Mucosa of stomach (tissue), 1 donor: Measurements from ENCODE around the gene CCM2.
A peak's percentile ranks its signal among the peaks of the same experiment; 100 is the strongest.

Source experiments
- H3K27me3 ChIP-seq: one replicate; pipeline ENCODE4 v1.7.0; 2013; ENCODE audit warnings: mild to moderate bottlenecking, low read length; ENCODE audit not compliant: control insufficient read depth, insufficient read depth
- H3K36me3 ChIP-seq: one replicate; pipeline ENCODE4 v1.7.0; 2013; ENCODE audit warnings: low read length; ENCODE audit not compliant: control insufficient read depth, insufficient read depth
- H3K4me1 ChIP-seq: one replicate; pipeline ENCODE4 v1.7.0; 2013; ENCODE audit warnings: mild to moderate bottlenecking, low read length; ENCODE audit not compliant: control insufficient read depth, insufficient read depth
- H3K4me3 ChIP-seq: one replicate; pipeline ENCODE4 v1.7.0; 2013; ENCODE audit warnings: low read length
- H3K9ac ChIP-seq: one replicate; pipeline ENCODE4 v1.7.0; 2013; ENCODE audit warnings: mild to moderate bottlenecking, low read length, moderate library complexity
- H3K9me3 ChIP-seq: one replicate; pipeline ENCODE4 v1.7.0; 2013; ENCODE audit warnings: mild to moderate bottlenecking, low read length, moderate library complexity; ENCODE audit not compliant: control insufficient read depth
- donor health status: Pancreatic carcinoma.

Gene CCM2

DNA sequence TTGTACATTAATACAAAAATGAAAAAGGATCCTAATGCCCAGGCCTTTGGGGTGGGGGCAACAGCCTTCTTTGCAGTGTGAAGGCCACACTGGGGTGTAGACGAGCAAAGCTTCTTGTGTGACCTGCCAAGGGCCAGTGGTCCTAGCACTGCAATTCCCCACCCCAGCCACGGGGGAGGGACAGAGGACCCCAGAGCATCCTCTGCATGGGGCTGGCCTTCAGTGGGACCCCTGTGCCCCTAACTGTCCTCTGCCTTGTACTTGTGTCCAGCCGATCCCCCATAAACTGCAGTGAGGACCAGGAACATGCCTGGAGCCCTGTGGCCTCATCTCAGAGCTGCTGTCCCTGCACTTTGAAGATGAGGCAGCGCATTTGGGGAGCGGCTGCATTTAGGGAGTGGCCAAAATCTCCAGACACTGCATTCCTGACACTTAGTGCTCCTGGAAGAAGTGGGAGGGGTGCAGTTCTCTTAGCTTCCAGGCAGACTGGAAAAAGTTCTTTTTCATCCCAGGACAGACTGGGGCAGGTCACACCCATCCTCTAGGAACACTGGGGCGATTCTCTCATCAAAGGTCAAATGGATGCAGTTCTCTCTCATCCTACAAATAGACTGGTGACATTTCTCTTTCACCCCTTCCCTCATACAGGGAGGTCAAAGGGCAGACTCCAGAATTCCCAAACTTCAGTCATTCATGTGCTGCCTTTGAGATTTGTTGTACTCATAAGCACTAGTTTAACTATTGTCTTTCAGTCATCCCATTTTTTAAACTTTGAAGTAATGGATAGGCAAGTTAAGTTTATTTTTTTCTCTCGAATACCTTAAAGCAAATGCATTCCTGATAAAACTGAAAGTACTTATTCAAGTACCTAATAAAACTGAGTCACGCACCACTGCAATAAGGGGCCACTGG lies 20.3 kb upstream of the CCM2 start:
- Histone ChIP-seq H3K4me3 (no peak overlapping the region), H3K27me3 (no peaks in the 10 kb centered on the region), H3K9me3 (no peaks in the 10 kb centered on the region), H3K9ac (peak overlapping the region; percentile 11), H3K36me3 (peaks cover 9% of the 10 kb centered on the region), H3K4me1 (peaks cover 10% of the 10 kb centered on the region)

DNA sequence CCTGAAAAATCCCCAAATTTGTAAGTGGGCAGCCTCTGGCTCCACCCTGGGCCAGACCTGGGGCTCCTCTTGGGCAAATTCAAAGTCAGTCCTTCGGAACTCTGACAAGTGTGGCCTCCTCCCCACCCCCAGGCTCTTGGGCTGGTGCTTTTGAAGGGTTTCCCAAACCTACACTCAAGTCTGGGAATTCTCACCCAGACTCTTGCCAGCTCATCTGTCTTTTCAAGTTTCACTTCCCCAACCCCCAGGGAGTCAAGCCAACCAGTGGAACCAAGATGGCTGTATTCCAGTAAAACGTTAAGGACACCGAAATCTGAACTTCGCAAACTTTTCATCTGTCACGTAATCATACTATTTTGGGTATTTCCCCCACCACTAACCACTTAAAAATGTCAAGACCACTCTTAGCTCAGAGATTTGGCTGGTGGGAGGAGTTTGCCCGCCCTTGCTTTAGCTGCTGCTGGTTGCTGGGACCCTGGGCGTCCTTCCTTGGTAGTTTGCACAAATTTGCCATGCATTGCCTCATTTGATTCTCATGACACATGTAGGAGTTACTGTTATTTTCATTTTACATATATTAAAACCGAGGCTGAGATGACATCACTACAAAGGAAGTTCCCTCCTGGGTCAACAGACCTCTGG lies 19.5 kb upstream of the CCM2 start:
- no peak overlapping the region for H3K9ac ChIP-seq
- peaks cover 17% of the 10 kb centered on the region for H3K4me1 ChIP-seq
- peaks cover 9% of the 10 kb centered on the region for H3K36me3 ChIP-seq
- H3K4me3 ChIP-seq: no peak overlapping the region
- no peaks in the 10 kb centered on the region for H3K9me3 ChIP-seq
- H3K27me3 ChIP-seq: no peaks in the 10 kb centered on the region

DNA sequence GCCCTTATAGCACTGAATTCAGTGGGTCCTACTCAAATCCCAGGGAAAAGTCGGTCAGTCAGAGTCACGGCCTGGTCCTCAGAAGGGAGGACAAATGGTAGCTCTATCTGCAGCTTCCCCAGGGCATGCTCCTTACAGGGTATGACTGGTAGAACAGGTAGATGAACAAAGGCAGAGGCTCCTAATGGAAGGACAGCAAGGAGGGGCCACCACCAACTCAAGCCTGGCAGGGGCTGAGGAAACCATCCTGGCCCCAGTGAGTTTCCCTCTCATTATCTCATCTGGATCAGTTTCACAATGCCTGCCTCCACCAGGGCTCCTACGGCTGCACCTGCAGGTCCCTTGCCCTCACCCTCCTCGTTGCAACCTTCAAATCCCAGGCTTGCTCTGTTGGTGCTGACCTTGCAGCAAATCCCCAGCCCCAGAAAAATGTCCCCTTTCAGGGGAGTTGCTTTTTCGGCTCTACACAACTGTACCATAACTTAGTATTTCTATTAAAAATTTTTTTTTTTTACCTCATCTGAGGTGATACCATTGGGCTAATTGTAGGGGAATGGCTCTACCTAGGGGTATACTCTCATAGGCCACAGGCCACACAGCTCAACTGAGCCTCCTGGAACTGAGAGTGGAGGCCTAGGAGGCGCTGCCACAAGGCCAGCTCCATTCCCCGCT lies 18.8 kb upstream of the CCM2 start:
- Histone ChIP-seq H3K9me3 (no peaks in the 10 kb centered on the region), H3K4me1 (peaks cover 23% of the 10 kb centered on the region), H3K27me3 (no peaks in the 10 kb centered on the region), H3K36me3 (peaks cover 9% of the 10 kb centered on the region), H3K9ac (no peak overlapping the region), H3K4me3 (no peak overlapping the region)

DNA sequence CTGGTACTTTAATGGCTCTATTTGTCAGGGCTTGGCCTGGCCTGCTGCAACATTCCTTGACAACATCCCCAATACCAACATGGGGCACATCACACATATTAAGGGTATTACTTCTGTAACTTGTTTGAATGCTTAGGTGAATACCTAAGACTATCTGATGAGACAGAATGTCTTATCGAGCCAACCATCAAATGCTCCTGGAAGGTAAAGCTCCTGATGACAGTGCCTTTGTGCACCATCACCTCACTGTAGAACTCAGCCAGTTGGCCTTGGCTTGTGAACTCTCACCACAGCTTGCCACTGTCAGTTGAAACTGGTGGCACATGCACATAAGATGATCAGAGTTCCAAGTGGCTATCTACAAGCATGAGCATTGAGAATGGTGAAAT lies 17.5 kb upstream of the CCM2 start:
- H3K27me3 ChIP-seq: no peaks in the 10 kb centered on the region
- peaks cover 29% of the 10 kb centered on the region for H3K4me1 ChIP-seq
- H3K36me3 ChIP-seq: peaks cover 9% of the 10 kb centered on the region
- H3K4me3 ChIP-seq: no peak overlapping the region
- H3K9me3 ChIP-seq: no peaks in the 10 kb centered on the region
- H3K9ac ChIP-seq: no peak overlapping the region

GRCh38 chr7:44982970-44983369 lies 17.0 kb upstream of the CCM2 start:
- Histone ChIP-seq H3K4me1 (peaks cover 27% of the 10 kb centered on the region), H3K4me3 (no peak overlapping the region), H3K36me3 (peaks cover 9% of the 10 kb centered on the region), H3K27me3 (no peaks in the 10 kb centered on the region), H3K9me3 (no peaks in the 10 kb centered on the region), H3K9ac (no peak overlapping the region)

DNA sequence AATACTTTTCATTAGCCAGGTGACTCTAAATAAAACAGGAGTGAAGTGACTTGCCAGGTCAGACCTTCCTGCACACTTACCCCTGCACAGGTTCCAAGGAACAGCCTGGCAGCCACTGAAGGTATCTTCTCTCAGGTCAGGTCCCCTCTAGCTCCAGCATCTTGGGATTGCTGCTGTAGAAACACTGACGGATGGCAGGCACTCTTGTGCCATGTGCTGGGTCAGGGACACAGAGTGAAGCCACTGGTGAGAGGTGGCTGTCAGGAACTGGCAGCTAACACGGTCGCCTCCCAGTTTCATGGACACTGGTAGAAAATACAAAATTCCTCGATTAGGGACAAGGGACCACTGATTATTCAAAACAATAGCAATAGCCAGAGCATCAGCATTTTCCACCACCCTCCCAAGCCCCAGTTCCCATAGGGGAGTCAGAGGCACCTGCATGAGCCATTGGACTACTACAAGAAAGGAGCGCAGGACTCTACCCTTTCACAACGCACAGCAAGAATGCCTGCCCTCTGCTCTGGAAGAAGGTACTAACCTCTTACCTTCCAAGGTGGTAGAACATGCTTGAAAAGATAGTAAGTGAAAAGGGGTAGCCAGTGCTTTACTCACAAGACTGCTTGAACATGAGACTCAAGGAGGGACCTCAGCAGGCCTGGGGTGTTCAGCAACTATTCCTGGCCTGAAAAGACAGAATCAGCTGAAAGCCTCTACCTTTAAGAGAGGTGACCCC lies 16.1 kb upstream of the CCM2 start:
- H3K4me1 ChIP-seq: peaks cover 23% of the 10 kb centered on the region
- H3K36me3 ChIP-seq: peaks cover 9% of the 10 kb centered on the region
- H3K9ac ChIP-seq: no peak overlapping the region
- H3K4me3 ChIP-seq: no peak overlapping the region
- no peaks in the 10 kb centered on the region for H3K27me3 ChIP-seq
- no peaks in the 10 kb centered on the region for H3K9me3 ChIP-seq

- Histone ChIP-seq H3K27me3 (no peaks in the 10 kb centered on the region), H3K4me3 (no peak overlapping the region), H3K9ac (peak overlapping the region; percentile 84), H3K36me3 (peaks cover 9% of the 10 kb centered on the region), H3K4me1 (peaks cover 23% of the 10 kb centered on the region), H3K9me3 (no peaks in the 10 kb centered on the region)
Observed at GRCh38 chr7:44984478-44984758, 15.6 kb upstream of the CCM2 start.

GRCh38 chr7:44985033-44985695 lies 14.8 kb upstream of the CCM2 start:
- H3K36me3 ChIP-seq: peaks cover 9% of the 10 kb centered on the region
- H3K27me3 ChIP-seq: no peaks in the 10 kb centered on the region
- H3K4me3 ChIP-seq: no peak overlapping the region
- peak overlapping the region; percentile 84 for H3K9ac ChIP-seq
- no peaks in the 10 kb centered on the region for H3K9me3 ChIP-seq
- H3K4me1 ChIP-seq: peaks cover 23% of the 10 kb centered on the region

GRCh38 chr7:44985900-44986217 lies 14.1 kb upstream of the CCM2 start:
- Histone ChIP-seq H3K4me3 (peak overlapping the region; percentile 43), H3K9me3 (no peaks in the 10 kb centered on the region), H3K9ac (peak overlapping the region; percentile 84), H3K27me3 (no peaks in the 10 kb centered on the region), H3K4me1 (peaks cover 23% of the 10 kb centered on the region), H3K36me3 (peaks cover 9% of the 10 kb centered on the region)

DNA sequence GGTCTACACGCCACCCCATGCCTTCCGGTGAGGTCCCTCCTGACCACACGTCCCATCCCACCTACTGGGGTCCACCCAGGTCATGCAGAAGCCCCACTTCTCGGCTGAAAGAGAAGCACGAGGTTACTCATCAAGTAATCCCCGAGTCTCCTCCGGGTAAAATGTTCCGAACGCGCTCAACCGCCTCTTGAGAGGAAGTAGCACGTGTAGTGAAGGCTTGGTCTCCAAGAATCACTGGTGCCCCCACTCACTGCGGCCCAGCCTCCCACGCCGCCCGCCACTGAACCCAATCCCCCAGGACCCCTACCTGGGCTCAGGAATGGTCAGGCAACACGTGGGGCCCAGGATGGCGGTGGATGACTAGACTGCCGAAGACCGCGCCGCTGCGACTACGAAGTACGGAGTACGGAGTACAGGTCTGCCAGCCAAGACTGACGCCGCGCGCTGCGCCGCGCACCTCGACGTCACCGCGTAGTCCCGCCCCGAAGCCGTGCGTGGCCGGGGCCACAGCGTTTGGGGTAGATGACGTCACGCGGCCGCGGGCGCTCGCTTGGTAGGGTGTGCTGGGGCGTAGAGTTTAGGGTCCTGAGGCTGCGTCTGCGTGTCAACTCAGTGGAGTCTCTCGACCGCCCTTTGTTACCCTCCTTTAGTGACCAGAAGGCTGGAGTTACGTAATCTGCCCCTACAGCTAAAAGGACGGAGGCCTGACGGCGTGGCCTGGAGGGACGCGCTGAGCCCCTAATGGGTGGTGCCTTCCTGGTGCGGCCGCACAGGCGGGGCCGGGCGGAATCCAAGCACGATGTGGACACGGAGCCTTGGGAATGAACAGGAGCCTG lies 13.6 kb upstream of the CCM2 start:
- Histone ChIP-seq H3K9ac (peak overlapping the region; percentile 84), H3K9me3 (no peaks in the 10 kb centered on the region), H3K4me1 (peaks cover 23% of the 10 kb centered on the region)

DNA sequence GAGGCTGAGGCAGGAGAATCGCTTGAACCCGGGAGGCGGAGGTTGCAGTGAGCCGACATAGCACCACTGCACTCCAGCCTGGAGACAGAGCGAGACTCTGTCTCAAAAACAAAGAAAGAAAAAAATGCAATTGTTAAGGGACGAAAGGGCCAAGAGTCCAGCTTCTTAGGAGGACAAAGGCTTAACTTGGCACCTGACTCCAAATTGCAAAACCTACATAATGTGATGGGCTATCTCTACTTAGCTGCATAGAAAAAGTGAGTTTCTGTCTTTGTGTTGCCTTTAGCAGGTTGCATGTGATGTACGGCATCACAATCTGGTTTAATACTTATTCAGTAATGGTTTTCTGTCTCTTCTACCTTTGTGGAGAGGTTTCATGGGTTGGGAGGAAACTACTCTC lies 12.5 kb upstream of the CCM2 start:
- Histone ChIP-seq H3K4me3 (no peak overlapping the region), H3K27me3 (no peaks in the 10 kb centered on the region), H3K9me3 (no peaks in the 10 kb centered on the region), H3K4me1 (peaks cover 23% of the 10 kb centered on the region), H3K36me3 (peaks cover 9% of the 10 kb centered on the region), H3K9ac (no peak overlapping the region)

More for the DNA sequence above, 13.6 kb upstream of the CCM2 start:
- Histone ChIP-seq H3K27me3 (no peaks in the 10 kb centered on the region), H3K36me3 (peaks cover 9% of the 10 kb centered on the region), H3K4me3 (peak overlapping the region; percentile 43)
